Bronchial epithelial cell (primary cell): ENCODE data around the gene TPCN1. TPM values are rescaled to one million over a fixed set of nuclear protein-coding genes. Genes with fewer than 3 reads are reported as not detected.

Experiments used
- DNase-seq: peaks from one replicate; pipeline ENCODE4 v3.0.0-alpha.2; 2010; ENCODE audit warnings: low read depth
- FAIRE-seq: peaks from 2 replicates; lab custom pipeline; 2011; peaks lifted over from hg19 to GRCh38; lab: Jason Lieb, UNC
- H3K27me3 ChIP-seq: 2 replicates; pipeline ENCODE4 v1.5.1; 2011; ENCODE audit warnings: low read length; ENCODE audit not compliant: control insufficient read depth, insufficient read depth
- H3K36me3 ChIP-seq: 2 replicates; pipeline ENCODE4 v1.5.1; 2011; ENCODE audit warnings: low read length; ENCODE audit not compliant: control insufficient read depth, insufficient read depth
- H3K4me3 ChIP-seq: 2 replicates; pipeline ENCODE4 v1.5.1; 2011; ENCODE audit warnings: mild to moderate bottlenecking, low read depth, low read length, control low read depth
- total RNA-seq: library from RNA; depleted of rRNA; stranded (reverse); fragments of >200 nt; gene quantifications from 2 replicates; pipeline ENCODE4 v1.2.1, GENCODE V29; 2014
- TF ChIP-seq, protein P1 (sequence below): IDR thresholded peaks from 2 replicates; pipeline ENCODE4 v1.5.1; 2011; ENCODE audit warnings: mild to moderate bottlenecking, moderate library complexity, low read length, control low read depth, inconsistent platforms; ENCODE audit not compliant: insufficient read depth, severe bottlenecking

Gene TPCN1
- total RNA-seq, 1 donor from 2014 or later: 9.0 TPM

- H3K36me3 ChIP-seq: peaks cover 8% of the 10 kb centered on the region
- TF ChIP-seq, protein P1, sequence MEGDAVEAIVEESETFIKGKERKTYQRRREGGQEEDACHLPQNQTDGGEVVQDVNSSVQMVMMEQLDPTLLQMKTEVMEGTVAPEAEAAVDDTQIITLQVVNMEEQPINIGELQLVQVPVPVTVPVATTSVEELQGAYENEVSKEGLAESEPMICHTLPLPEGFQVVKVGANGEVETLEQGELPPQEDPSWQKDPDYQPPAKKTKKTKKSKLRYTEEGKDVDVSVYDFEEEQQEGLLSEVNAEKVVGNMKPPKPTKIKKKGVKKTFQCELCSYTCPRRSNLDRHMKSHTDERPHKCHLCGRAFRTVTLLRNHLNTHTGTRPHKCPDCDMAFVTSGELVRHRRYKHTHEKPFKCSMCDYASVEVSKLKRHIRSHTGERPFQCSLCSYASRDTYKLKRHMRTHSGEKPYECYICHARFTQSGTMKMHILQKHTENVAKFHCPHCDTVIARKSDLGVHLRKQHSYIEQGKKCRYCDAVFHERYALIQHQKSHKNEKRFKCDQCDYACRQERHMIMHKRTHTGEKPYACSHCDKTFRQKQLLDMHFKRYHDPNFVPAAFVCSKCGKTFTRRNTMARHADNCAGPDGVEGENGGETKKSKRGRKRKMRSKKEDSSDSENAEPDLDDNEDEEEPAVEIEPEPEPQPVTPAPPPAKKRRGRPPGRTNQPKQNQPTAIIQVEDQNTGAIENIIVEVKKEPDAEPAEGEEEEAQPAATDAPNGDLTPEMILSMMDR: no peak
- DNase-seq (no peak), FAIRE-seq (no peak)
- H3K27me3 ChIP-seq: no peaks in the 10 kb centered on the region
- no peak overlapping the region for H3K4me3 ChIP-seq
Observed at GRCh38 chr12:113314121-113314529, 92.9 kb downstream of the TPCN1 start.

GRCh38 chr12:113315358-113315757 lies 94.1 kb downstream of the TPCN1 start:
- TF ChIP-seq, protein P1: no peak

GRCh38 chr12:113316155-113316554 lies 94.9 kb downstream of the TPCN1 start:
- TF ChIP-seq, protein P1: peak; percentile 14
- peaks cover 13% of the 10 kb centered on the region for H3K36me3 ChIP-seq
- H3K27me3 ChIP-seq: no peaks in the 10 kb centered on the region
- DNase-seq (no peak), FAIRE-seq (no peak)
- H3K4me3 ChIP-seq: no peak overlapping the region

More at GRCh38 chr12:113315358-113315757, 94.1 kb downstream of the TPCN1 start:
- H3K36me3 ChIP-seq: peaks cover 10% of the 10 kb centered on the region
- no peak overlapping the region for H3K4me3 ChIP-seq
- FAIRE-seq (no peak), DNase-seq (no peak)
- H3K27me3 ChIP-seq: no peaks in the 10 kb centered on the region

DNA sequence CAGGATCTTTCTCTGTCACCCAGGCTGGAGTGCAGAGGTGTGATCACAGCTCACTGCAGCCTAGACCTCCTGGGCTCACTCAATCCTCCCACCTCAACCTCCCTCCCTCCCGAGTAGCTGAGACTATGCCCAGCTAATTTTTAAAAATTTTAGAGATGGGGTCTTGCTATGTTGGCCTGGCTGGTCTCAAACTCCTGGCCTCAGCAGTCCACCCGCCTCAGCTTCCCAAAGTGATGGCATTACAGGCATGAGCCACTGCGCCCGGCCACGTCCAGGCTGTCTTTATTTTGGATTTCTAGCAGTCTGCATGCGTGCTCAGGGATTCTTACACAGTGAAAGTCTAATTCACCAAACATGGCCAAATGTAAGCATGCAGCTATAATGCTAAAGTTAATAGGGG lies 95.9 kb downstream of the TPCN1 start:
- no peak for FAIRE-seq
- peaks cover 13% of the 10 kb centered on the region for H3K36me3 ChIP-seq

GRCh38 chr12:113318046-113318656 lies 96.9 kb downstream of the TPCN1 start:
- H3K36me3 ChIP-seq: peaks cover 13% of the 10 kb centered on the region
- peak; percentile 85 for FAIRE-seq
- no peaks in the 10 kb centered on the region for H3K27me3 ChIP-seq
- DNase-seq: no peak
- no peak overlapping the region for H3K4me3 ChIP-seq
- TF ChIP-seq, protein P1: no peak

More for the DNA sequence above, 95.9 kb downstream of the TPCN1 start:
- Histone ChIP-seq H3K27me3 (no peaks in the 10 kb centered on the region), H3K4me3 (no peak overlapping the region)
- DNase-seq: no peak
- TF ChIP-seq, protein P1: no peak
